ENCODE data around the gene ZDHHC5.
"Not testable (repeated sequence)": the region's sequence is repeated elsewhere in the genome, so short reads cannot be mapped to it uniquely, and the experiment has no call there.

The ZDHHC5 gene

DNA sequence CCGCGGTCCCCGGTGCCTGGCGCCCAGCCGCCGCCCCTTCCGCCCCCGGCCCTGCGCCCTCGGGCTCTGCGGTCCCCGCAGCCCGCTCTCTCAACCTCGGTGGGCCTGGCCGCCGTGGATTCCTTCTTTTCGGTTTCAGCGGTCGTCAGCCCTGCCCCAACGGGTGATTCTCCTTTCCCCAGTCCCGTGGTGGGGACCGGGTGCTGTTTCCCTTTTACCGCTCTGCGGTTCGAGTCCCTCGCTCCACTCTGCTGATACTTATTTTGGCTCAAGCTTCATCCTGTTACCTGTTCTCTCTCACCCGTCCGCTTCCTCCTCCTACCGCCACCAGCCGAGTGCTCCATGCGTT, 494 bp downstream of the ZDHHC5 start:
- DNase-seq: no peak

GRCh38 chr11:57674251-57674650, 6.3 kb downstream of the ZDHHC5 start:
- DNase-seq: no peak

GRCh38 chr11:57675176-57675941, 7.4 kb downstream of the ZDHHC5 start:
- no peak for DNase-seq

DNA sequence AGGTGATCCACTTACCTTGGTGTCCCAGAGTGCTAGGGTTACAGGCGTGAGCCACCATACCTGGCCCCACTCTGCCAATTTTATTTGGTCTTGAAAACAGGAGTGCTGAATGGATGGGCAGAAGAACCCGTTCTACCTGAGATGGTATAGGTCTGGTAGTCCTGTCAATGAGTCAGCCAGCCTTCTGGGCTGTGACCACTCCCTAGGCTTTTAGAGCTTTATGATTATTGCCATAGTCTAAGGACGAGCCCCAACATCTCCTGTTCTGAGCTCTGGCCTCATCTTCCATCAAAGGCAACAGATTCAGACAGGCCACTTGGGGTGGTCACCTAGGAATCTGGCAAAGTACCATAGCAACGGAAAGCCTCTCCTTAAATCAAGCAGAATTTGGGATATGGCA, 11.5 kb downstream of the ZDHHC5 start:
- DNase-seq: no peak

DNA sequence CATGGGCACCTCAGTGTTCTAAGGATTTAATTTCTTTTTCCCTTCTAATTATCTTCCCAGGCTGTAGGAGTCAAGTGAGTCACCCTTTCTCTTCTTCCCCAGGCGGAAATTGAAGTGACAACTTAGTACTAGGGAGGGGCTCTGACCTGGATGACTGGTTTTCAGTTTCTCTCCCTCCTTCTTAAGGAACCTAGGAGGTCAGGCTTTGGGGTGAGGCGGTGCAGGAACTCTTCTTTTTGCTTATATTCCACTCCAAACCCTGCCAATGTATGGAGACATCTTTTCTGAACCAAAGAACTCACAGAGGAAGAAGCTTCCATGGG, 12.6 kb downstream of the ZDHHC5 start:
- no peak for DNase-seq

DNA sequence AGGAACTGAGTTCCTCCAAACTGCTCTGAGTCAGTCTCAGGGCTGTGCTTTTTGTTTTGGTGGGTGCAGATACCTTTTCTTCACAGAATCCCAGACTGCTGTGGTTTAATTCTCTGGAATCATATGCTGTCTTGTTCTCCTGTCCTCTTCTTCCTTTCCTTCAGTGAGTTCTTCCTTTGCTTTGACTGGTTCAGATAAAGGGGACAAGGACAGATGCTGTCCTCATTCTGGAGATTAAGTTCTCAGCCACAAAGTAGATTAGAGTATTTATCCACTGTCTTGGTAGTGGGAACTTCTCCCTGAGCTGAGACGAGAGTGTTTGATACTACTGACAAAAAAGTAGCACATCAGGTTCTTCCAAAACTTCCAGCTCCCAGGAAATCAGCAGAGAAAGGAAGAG, 13.3 kb downstream of the ZDHHC5 start:
- DNase-seq: no peak

DNA sequence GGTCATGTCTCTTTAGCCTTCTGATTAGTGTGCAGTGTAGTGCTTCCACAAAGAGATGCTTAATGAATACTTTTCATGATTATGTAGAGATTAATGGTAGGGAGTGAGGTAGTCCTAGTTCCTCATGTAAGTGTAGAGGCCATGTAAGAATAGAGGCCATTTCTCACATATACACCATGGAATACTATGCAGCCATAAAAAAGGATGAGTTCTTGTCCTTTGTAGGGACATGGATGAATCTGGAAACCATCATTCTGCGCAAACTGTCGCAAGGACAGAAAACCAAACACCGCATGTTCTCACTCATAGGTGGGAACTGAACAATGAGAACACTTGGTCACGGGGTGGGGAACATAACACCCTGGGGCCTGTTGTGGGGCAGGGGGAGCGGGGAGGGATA, 22.6 kb downstream of the ZDHHC5 start:
- not testable (repeated sequence) for DNase-seq

GRCh38 chr11:57698843-57699365, 31.0 kb downstream of the ZDHHC5 start:
- no peak for DNase-seq

GRCh38 chr11:57699813-57700212, 31.9 kb downstream of the ZDHHC5 start:
- no peak for DNase-seq

GRCh38 chr11:57700425-57700824, 32.5 kb downstream of the ZDHHC5 start:
- no peak for DNase-seq

GRCh38 chr11:57703341-57703740, 35.4 kb downstream of the ZDHHC5 start:
- no peak for DNase-seq

DNA sequence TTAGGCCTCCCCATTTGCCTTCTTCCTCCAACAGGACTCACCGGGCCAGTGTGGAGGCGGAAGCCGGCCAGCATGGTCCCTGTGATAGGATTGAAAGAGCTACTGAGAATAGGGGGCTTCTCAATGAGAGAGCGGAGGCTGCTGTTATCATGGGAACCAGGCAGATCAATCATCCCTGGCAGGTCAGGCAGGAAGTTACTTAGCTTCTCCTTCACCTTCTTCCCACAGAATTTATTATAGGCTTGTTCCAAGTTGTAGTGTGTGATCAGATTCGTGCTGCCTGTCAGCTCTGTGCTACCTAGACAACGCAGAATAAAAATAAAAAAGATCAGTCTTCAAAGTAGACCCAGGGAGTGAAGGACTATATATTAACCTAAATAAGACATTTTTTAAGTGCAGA, 37.0 kb downstream of the ZDHHC5 start:
- DNase-seq: no peak

- not testable (repeated sequence) for DNase-seq
These were observed 37.5 kb downstream of the ZDHHC5 start for GRCh38 chr11:57705432-57705831.

DNA sequence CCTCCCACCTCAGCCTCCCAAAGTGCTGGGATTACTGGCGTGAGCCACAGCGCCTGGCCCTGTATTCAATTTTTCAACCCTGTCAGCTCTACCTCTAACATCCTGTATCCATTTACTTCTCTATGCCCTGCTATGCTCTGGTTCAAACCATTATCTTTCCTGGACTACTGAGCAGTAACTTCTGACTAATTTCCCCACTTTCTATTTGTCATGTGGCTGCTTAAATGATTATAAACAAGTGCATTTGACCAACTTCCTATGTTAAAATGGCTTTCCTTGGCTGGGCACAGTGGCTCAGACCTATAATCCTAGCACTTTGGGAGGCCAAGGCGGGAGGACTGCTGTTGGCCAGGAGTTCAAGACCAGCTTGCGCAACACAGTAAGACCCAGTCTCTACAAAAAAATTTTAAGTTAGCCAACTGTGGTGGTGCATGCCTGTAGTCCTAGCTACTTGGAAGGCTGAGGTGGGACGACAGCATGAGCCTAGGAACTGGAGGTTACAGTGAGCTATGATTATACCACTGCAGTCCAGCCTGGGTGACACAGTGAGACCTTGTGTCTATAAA, 42.0 kb downstream of the ZDHHC5 start:
- DNase-seq: no peak

DNA sequence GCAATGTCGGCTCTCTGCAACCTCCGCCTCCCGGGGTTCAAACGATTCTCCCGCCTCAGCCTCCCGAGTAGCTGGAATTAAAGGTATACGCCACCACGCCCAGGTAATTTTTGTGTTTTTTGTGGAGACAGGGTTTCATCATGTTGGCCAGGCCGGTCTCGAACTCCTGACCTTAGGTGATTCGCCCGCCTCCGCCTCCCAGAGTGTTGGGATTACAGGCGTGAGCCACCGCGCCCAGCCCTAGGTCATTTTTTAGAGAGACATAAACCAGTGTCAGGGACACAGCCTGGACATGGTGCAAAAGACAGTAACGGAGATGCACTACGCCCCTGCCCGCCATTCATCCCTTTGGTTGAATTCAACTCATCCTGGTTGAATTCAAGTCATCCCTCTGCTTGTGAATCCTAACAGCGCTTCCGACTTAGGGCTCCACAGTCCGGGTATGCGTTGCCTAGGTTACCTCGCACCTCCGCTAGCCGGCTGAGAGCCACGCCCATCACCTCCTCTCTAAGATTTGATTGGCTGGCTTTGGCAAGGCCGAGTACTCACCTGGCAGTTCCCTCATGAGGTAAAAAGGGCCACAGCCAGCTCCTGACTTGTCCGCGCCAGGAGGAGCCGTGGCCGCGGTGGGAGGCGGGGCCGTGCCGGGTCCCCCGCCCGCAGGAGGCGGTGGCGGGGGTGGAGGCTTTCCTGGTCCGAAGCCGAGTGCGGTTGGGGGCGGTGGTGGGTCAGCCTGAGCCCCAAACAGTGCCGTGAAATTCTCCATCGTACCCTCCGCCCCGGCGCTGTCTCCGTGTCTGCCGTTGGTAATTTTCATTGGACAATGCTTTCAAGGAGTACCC, 43.7 kb downstream of the ZDHHC5 start, which contains the start of gene MED19:
MED19 (minus strand) TSS at position 802 of the 842 bp plus-strand sequence; CDS start at position 766, 36 bp downstream.
- peak; percentile 9 for DNase-seq

- no peak for DNase-seq
These were observed 44.6 kb downstream of the ZDHHC5 start, which contains the start of gene TMX2 for GRCh38 chr11:57712256-57713150. Gene TMX2 (plus strand): TSS chr11:57712593. CDS start chr11:57712619, 26 bp downstream.

DNA sequence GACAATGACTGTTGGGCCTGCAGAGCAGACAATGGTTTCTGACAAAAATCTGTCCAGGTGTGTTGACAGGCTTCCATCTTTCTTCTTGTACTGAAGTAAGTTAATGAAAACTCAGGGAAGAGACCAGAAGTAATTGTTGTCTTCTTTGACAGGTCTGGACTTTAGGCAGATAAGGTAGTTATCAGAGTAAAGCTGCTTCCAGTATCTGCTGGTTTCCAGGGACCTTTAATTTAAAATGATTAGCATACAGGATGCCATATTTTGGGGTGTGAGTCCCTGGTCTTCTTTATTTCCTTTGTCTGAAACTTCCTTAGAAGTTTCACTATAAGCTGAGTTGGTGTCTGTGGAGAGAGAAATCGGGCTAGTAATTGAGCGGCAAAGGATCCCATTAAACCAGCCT, 45.9 kb downstream of the ZDHHC5 start:
- no peak for DNase-seq

- not testable (repeated sequence) for DNase-seq
These were observed 48.8 kb downstream of the ZDHHC5 start for GRCh38 chr11:57716726-57717125.

- no peak for DNase-seq
These were observed 59.3 kb downstream of the ZDHHC5 start for GRCh38 chr11:57727185-57727584.

- no peak for DNase-seq
These were observed 60.9 kb downstream of the ZDHHC5 start for GRCh38 chr11:57728829-57729228.

GRCh38 chr11:57729479-57729878, 61.6 kb downstream of the ZDHHC5 start:
- DNase-seq: no peak

GRCh38 chr11:57732661-57733060, 64.7 kb downstream of the ZDHHC5 start:
- no peak for DNase-seq
